Vagina (tissue), 2 donors: ENCODE results near the gene AAGAB.

Source experiments
- POLR2A ChIP-seq, 2 donors: fragments of 450-650 bp; IDR thresholded peaks; one replicate each; pipeline ENCODE4 v1.6.1; 2017; ENCODE audit warnings: antibody characterized with exemption in 2 of 2, mild to moderate bottlenecking in 2 of 2, moderate library complexity in 2 of 2
- TF ChIP-seq, protein P1 (sequence below), 3 experiments: fragments of 450-650 bp in 2 of 3; fragments of 200-600 bp in 1 of 3; sonication (generic) in 1 of 3; IDR thresholded peaks; one replicate each; pipeline ENCODE4 v1.5.1; 2017 to 2019; ENCODE audit warnings: antibody characterized with exemption in 3 of 3, mild to moderate bottlenecking in 2 of 3, moderate library complexity in 2 of 3

DNA sequence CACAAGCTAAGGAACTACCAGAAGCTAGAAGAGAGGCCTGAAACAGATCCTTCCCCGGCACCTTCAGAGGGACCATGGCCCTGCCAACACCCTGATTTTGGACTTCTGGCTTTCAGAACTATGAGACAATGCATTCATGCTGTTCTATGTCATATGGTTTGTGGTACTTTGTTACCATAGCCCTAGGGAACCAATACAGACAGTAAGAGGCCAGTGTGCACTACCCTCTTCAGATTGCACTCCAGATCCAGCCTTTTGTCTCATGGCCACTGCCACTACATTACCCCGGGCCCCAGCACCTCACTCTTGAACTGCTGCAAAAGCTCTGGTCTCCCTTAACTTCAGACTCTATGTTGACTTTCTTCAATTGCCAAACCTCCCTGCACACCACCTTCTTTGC, 24.0 kb downstream of the AAGAB start:
- TF ChIP-seq, protein P1, sequence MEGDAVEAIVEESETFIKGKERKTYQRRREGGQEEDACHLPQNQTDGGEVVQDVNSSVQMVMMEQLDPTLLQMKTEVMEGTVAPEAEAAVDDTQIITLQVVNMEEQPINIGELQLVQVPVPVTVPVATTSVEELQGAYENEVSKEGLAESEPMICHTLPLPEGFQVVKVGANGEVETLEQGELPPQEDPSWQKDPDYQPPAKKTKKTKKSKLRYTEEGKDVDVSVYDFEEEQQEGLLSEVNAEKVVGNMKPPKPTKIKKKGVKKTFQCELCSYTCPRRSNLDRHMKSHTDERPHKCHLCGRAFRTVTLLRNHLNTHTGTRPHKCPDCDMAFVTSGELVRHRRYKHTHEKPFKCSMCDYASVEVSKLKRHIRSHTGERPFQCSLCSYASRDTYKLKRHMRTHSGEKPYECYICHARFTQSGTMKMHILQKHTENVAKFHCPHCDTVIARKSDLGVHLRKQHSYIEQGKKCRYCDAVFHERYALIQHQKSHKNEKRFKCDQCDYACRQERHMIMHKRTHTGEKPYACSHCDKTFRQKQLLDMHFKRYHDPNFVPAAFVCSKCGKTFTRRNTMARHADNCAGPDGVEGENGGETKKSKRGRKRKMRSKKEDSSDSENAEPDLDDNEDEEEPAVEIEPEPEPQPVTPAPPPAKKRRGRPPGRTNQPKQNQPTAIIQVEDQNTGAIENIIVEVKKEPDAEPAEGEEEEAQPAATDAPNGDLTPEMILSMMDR (IDR thresholded peaks at IDR 0.05): no peak
- no peak for TF ChIP-seq POLR2A (IDR thresholded peaks at IDR 0.05)
